Effector CD8-positive, alpha-beta T cell (primary cell): ENCODE measurements around the gene BEND3.

ENCODE experiments used
- DNase-seq: peaks from one replicate; lab custom pipeline; 2025; lab: John Stamatoyannopoulos, UW

The BEND3 gene

GRCh38 chr6:107083047-107083768 lies 32.1 kb downstream of the BEND3 start:
- DNase-seq: no peak

GRCh38 chr6:107082045-107082444 lies 33.3 kb downstream of the BEND3 start:
- DNase-seq: no peak

GRCh38 chr6:107080036-107080435 lies 35.3 kb downstream of the BEND3 start:
- DNase-seq: no peak

- no peak for DNase-seq
Observed at GRCh38 chr6:107079429-107079828, 35.9 kb downstream of the BEND3 start.

- DNase-seq: no peak
Observed at GRCh38 chr6:107077710-107078109, 37.6 kb downstream of the BEND3 start.

GRCh38 chr6:107075951-107076381 lies 39.3 kb downstream of the BEND3 start:
- no peak for DNase-seq

- no peak for DNase-seq
Observed at GRCh38 chr6:107070686-107071085, 44.6 kb downstream of the BEND3 start.

- no peak for DNase-seq
Observed at GRCh38 chr6:107069631-107070548, 45.4 kb downstream of the BEND3 start.

- DNase-seq: no peak
Observed at GRCh38 chr6:107068691-107069630, 46.4 kb downstream of the BEND3 start.

- DNase-seq: no peak
Observed at GRCh38 chr6:107066697-107067659, 48.3 kb downstream of the BEND3 start.

GRCh38 chr6:107064579-107065065 lies 50.7 kb downstream of the BEND3 start:
- no peak for DNase-seq

GRCh38 chr6:107062691-107063090 lies 52.6 kb downstream of the BEND3 start:
- DNase-seq: no peak

GRCh38 chr6:107061125-107062020 lies 53.9 kb downstream of the BEND3 start:
- no peak for DNase-seq

- DNase-seq: no peak
Observed at GRCh38 chr6:107060704-107061103, 54.6 kb downstream of the BEND3 start.

- DNase-seq: no peak
Observed at GRCh38 chr6:107059606-107060005, 55.7 kb downstream of the BEND3 start.

GRCh38 chr6:107057679-107058078 lies 57.6 kb downstream of the BEND3 start:
- no peak for DNase-seq

- DNase-seq: no peak
Observed at GRCh38 chr6:107056796-107057195, 58.5 kb downstream of the BEND3 start.

GRCh38 chr6:107047807-107048206 lies 67.5 kb downstream of the BEND3 start:
- no peak for DNase-seq
